Measurements from ENCODE around the gene FLT1. TPM values are rescaled to one million over a fixed set of nuclear protein-coding genes. Genes with fewer than 3 reads are reported as not detected.

Gene FLT1
- polyA plus RNA-seq, 2 donors = 1.2 to 2.1 TPM

GRCh38 chr13:28455580-28456194 is 39.2 kb downstream of the FLT1 start:
- H3K4me3 ChIP-seq (ENCODE audit: low read depth in 1 of 2, low read length in 2 of 2) = no peak overlapping the region
- 55 to 63% methylated on average over 3 of the region's 3 CpGs for WGBS, 2 donors
- no peaks in the 10 kb centered on the region for H3K4me1 ChIP-seq (ENCODE audit: control insufficient read depth in 2 of 2, insufficient read depth in 2 of 2, low read length in 1 of 2)
- H3K27ac ChIP-seq (ENCODE audit: low read depth in 2 of 2, low read length in 1 of 2) = no peak overlapping the region
- H3K36me3 ChIP-seq (ENCODE audit: control insufficient read depth in 2 of 2, insufficient read depth in 2 of 2, low read length in 1 of 2) = no peaks in the 10 kb centered on the region
- no peaks in the 10 kb centered on the region for H3K9me3 ChIP-seq (ENCODE audit: control insufficient read depth in 2 of 2, insufficient read depth in 1 of 2, low read depth in 1 of 2, low read length in 1 of 2)
- H3K27me3 ChIP-seq (ENCODE audit: control insufficient read depth in 1 of 2, insufficient read depth in 2 of 2, low read length in 2 of 2) = peaks cover 0 to 4% of the 10 kb centered on the region in 2 donors

DNA sequence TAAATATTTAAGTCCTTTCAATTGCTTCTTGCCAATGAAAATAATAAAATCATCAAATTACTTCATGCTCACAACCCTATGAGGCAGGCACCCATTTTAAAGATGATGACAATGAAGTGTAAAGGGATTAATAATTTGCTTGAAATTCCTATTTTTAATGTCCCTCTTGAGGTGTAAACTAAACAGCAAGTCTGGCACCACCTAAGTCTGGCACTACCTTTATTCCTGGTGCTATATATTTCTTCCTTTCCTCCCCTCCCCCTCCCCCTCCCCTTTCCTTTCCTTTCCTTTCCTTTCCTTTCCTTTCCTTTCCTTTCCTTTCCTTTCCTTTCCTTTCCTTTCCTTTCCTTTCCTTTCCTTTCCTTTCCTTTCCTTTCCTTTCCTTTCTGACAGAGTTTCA is 42.2 kb downstream of the FLT1 start:
- H3K36me3 ChIP-seq (ENCODE audit: control insufficient read depth in 2 of 2, insufficient read depth in 2 of 2, low read length in 1 of 2) = no peaks in the 10 kb centered on the region

GRCh38 chr13:28451482-28452217 is 43.3 kb downstream of the FLT1 start:
- Histone ChIP-seq H3K27me3 (ENCODE audit: control insufficient read depth in 1 of 2, insufficient read depth in 2 of 2, low read length in 2 of 2) (peaks cover 0 to 4% of the 10 kb centered on the region in 2 donors), H3K9me3 (ENCODE audit: control insufficient read depth in 2 of 2, insufficient read depth in 1 of 2, low read depth in 1 of 2, low read length in 1 of 2) (peaks cover 0 to 2% of the 10 kb centered on the region in 2 donors), H3K27ac (ENCODE audit: low read depth in 2 of 2, low read length in 1 of 2) (no peak overlapping the region), H3K4me3 (ENCODE audit: low read depth in 1 of 2, low read length in 2 of 2) (no peak overlapping the region), H3K4me1 (ENCODE audit: control insufficient read depth in 2 of 2, insufficient read depth in 2 of 2, low read length in 1 of 2) (no peaks in the 10 kb centered on the region), H3K36me3 (ENCODE audit: control insufficient read depth in 2 of 2, insufficient read depth in 2 of 2, low read length in 1 of 2) (no peaks in the 10 kb centered on the region)
- 44 to 53% methylated on average over 21 of the region's 21 CpGs for WGBS, 2 donors

More for the DNA sequence above, 42.2 kb downstream of the FLT1 start:
- H3K4me3 ChIP-seq (ENCODE audit: low read depth in 1 of 2, low read length in 2 of 2) = no peak overlapping the region
- no peaks in the 10 kb centered on the region for H3K4me1 ChIP-seq (ENCODE audit: control insufficient read depth in 2 of 2, insufficient read depth in 2 of 2, low read length in 1 of 2)
- H3K9me3 ChIP-seq (ENCODE audit: control insufficient read depth in 2 of 2, insufficient read depth in 1 of 2, low read depth in 1 of 2, low read length in 1 of 2) = no peaks in the 10 kb centered on the region
- no peak overlapping the region for H3K27ac ChIP-seq (ENCODE audit: low read depth in 2 of 2, low read length in 1 of 2)
- H3K27me3 ChIP-seq (ENCODE audit: control insufficient read depth in 1 of 2, insufficient read depth in 2 of 2, low read length in 2 of 2) = peaks cover 0 to 4% of the 10 kb centered on the region in 2 donors

DNA sequence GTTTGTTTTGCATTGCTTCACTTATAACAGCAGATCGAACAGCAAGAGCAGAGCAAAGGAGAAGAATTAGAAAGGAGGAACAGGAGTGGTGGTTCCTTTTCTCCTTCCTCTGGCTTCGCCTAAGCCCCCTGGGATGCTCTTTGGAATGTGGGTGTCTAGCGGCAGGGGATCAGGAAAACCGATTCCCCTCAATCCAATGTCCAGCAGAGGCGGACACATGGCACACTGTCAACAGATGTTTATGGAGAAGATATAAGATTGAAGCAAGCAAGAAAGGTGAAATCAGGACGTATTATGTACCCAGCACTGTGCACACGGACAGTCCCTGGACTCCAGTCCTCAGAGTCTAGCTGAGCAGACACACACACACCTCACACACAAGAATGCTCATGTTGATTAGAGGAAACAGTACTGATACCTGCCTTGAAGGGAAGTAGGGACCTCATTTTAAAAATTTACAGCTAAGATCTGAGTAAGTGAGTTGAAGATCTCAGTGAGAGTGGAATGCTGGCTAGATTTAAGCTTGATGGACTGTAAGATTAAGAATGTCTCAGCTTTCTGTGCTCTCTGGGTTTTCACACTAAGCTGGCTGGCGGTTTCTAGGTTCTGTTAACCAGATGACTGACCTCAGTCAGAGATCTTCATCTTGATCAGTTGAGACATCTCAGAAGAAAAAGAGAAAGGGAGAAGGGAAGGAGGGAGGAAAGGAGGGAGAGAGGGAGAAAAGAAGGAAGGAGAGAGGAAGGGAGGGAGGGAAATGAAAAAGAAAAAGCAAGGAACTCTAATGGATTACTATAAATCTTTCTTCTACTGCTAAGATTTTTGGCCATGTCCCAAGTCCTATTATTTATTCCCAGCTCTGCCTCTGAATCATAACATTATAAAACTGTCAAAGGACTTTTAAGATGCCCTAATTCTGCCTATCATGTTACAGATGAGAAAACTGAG is 44.8 kb downstream of the FLT1 start:
- no peak overlapping the region for H3K27ac ChIP-seq (ENCODE audit: low read depth in 2 of 2, low read length in 1 of 2)
- 60% methylated on average over 8 of the region's 8 CpGs for WGBS, 2 donors
- H3K4me1 ChIP-seq (ENCODE audit: control insufficient read depth in 2 of 2, insufficient read depth in 2 of 2, low read length in 1 of 2) = no peaks in the 10 kb centered on the region
- peaks cover 0 to 4% of the 10 kb centered on the region in 2 donors for H3K27me3 ChIP-seq (ENCODE audit: control insufficient read depth in 1 of 2, insufficient read depth in 2 of 2, low read length in 2 of 2)
- no peak overlapping the region for H3K4me3 ChIP-seq (ENCODE audit: low read depth in 1 of 2, low read length in 2 of 2)
- no peaks in the 10 kb centered on the region for H3K36me3 ChIP-seq (ENCODE audit: control insufficient read depth in 2 of 2, insufficient read depth in 2 of 2, low read length in 1 of 2)
- H3K9me3 ChIP-seq (ENCODE audit: control insufficient read depth in 2 of 2, insufficient read depth in 1 of 2, low read depth in 1 of 2, low read length in 1 of 2) = peaks cover 0 to 2% of the 10 kb centered on the region in 2 donors

GRCh38 chr13:28448651-28449358 is 46.1 kb downstream of the FLT1 start:
- H3K9me3 ChIP-seq (ENCODE audit: control insufficient read depth in 2 of 2, insufficient read depth in 1 of 2, low read depth in 1 of 2, low read length in 1 of 2) = peaks cover 0 to 2% of the 10 kb centered on the region in 2 donors
- H3K4me1 ChIP-seq (ENCODE audit: control insufficient read depth in 2 of 2, insufficient read depth in 2 of 2, low read length in 1 of 2) = no peaks in the 10 kb centered on the region
- H3K27me3 ChIP-seq (ENCODE audit: control insufficient read depth in 1 of 2, insufficient read depth in 2 of 2, low read length in 2 of 2) = peaks cover 0 to 4% of the 10 kb centered on the region in 2 donors
- H3K4me3 ChIP-seq (ENCODE audit: low read depth in 1 of 2, low read length in 2 of 2) = no peak overlapping the region
- WGBS, 2 donors = 94 to 96% methylated on average over 4 of the region's 4 CpGs
- no peaks in the 10 kb centered on the region for H3K36me3 ChIP-seq (ENCODE audit: control insufficient read depth in 2 of 2, insufficient read depth in 2 of 2, low read length in 1 of 2)
- no peak overlapping the region for H3K27ac ChIP-seq (ENCODE audit: low read depth in 2 of 2, low read length in 1 of 2)

DNA sequence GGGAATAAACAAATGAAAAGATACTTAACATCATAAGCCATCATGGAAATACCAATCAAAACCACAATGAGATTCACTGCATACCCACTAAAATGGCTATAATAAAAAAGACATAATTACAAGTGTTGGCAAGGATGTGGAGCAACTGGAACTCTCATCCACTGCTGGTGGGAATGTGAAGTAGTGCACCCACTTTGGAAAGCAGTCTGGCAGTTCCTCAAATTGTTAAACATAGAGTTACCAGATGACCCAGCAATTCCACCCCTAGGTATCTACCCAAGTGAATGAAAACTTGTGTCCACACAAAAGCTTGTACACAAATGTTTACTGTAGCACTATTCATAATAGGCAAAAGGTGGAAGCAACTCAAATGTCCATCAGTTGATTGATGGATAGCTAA is 46.9 kb downstream of the FLT1 start:
- Histone ChIP-seq H3K36me3 (ENCODE audit: control insufficient read depth in 2 of 2, insufficient read depth in 2 of 2, low read length in 1 of 2) (no peaks in the 10 kb centered on the region), H3K27ac (ENCODE audit: low read depth in 2 of 2, low read length in 1 of 2) (no peak overlapping the region), H3K27me3 (ENCODE audit: control insufficient read depth in 1 of 2, insufficient read depth in 2 of 2, low read length in 2 of 2) (peaks cover 0 to 4% of the 10 kb centered on the region in 2 donors), H3K4me1 (ENCODE audit: control insufficient read depth in 2 of 2, insufficient read depth in 2 of 2, low read length in 1 of 2) (no peaks in the 10 kb centered on the region), H3K4me3 (ENCODE audit: low read depth in 1 of 2, low read length in 2 of 2) (no peak overlapping the region), H3K9me3 (ENCODE audit: control insufficient read depth in 2 of 2, insufficient read depth in 1 of 2, low read depth in 1 of 2, low read length in 1 of 2) (peaks cover 0 to 2% of the 10 kb centered on the region in 2 donors)

DNA sequence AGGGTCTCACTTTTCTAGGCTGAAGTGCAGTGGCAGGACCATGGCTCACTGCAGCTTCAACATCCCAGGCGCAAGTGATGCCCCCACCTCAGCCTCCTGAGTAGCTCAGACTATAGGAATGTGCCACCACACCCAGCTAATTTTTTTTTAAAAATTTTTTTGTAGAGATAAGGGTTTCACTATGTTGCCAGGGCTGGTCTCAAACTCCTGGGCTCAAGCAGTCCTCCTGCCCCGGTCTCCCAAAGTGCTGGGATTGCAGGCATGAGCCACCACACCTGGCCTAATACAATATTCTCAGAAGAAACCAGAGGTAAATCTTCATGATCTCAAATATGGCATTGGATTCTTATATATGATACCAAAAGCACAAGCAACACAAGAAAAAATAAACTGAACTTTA is 47.7 kb downstream of the FLT1 start:
- no peaks in the 10 kb centered on the region for H3K36me3 ChIP-seq (ENCODE audit: control insufficient read depth in 2 of 2, insufficient read depth in 2 of 2, low read length in 1 of 2)
- peaks cover 0 to 2% of the 10 kb centered on the region in 2 donors for H3K9me3 ChIP-seq (ENCODE audit: control insufficient read depth in 2 of 2, insufficient read depth in 1 of 2, low read depth in 1 of 2, low read length in 1 of 2)
- 87 to 95% methylated on average over 2 of the region's 2 CpGs for WGBS, 2 donors
- no peak overlapping the region for H3K4me3 ChIP-seq (ENCODE audit: low read depth in 1 of 2, low read length in 2 of 2)
- no peak overlapping the region for H3K27ac ChIP-seq (ENCODE audit: low read depth in 2 of 2, low read length in 1 of 2)
- H3K27me3 ChIP-seq (ENCODE audit: control insufficient read depth in 1 of 2, insufficient read depth in 2 of 2, low read length in 2 of 2) = peaks cover 0 to 4% of the 10 kb centered on the region in 2 donors
- no peaks in the 10 kb centered on the region for H3K4me1 ChIP-seq (ENCODE audit: control insufficient read depth in 2 of 2, insufficient read depth in 2 of 2, low read length in 1 of 2)

GRCh38 chr13:28442839-28443238 is 52.1 kb downstream of the FLT1 start:
- Histone ChIP-seq H3K27me3 (ENCODE audit: control insufficient read depth in 1 of 2, insufficient read depth in 2 of 2, low read length in 2 of 2) (no peaks in the 10 kb centered on the region), H3K9me3 (ENCODE audit: control insufficient read depth in 2 of 2, insufficient read depth in 1 of 2, low read depth in 1 of 2, low read length in 1 of 2) (peaks cover 2 to 4% of the 10 kb centered on the region in 2 donors), H3K27ac (ENCODE audit: low read depth in 2 of 2, low read length in 1 of 2) (no peak overlapping the region), H3K4me1 (ENCODE audit: control insufficient read depth in 2 of 2, insufficient read depth in 2 of 2, low read length in 1 of 2) (no peaks in the 10 kb centered on the region), H3K36me3 (ENCODE audit: control insufficient read depth in 2 of 2, insufficient read depth in 2 of 2, low read length in 1 of 2) (no peaks in the 10 kb centered on the region), H3K4me3 (ENCODE audit: low read depth in 1 of 2, low read length in 2 of 2) (no peak overlapping the region)
- WGBS, 2 donors = 67 to 72% methylated on average over 3 of the region's 3 CpGs

DNA sequence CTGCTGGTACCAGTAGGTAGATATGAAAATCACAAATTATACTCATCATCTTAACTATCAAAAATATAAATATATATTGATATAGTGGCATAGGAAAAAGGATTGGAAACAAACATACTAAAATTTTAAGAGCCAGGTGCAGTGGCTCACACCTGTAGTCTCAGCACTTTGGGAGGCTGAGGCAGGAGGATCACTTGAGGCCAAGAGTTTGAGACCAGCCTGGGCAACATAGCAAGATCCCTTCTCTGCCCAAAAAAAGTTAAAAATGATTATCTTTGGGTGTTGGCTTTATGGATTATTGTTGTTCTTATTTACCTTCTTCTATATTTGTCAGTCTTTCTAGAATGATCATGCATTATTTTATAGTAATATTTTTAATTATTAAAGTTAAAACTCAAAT is 53.4 kb downstream of the FLT1 start:
- Histone ChIP-seq H3K36me3 (ENCODE audit: control insufficient read depth in 2 of 2, insufficient read depth in 2 of 2, low read length in 1 of 2) (no peaks in the 10 kb centered on the region), H3K27me3 (ENCODE audit: control insufficient read depth in 1 of 2, insufficient read depth in 2 of 2, low read length in 2 of 2) (no peaks in the 10 kb centered on the region), H3K9me3 (ENCODE audit: control insufficient read depth in 2 of 2, insufficient read depth in 1 of 2, low read depth in 1 of 2, low read length in 1 of 2) (peaks cover 0 to 4% of the 10 kb centered on the region in 2 donors), H3K4me1 (ENCODE audit: control insufficient read depth in 2 of 2, insufficient read depth in 2 of 2, low read length in 1 of 2) (no peaks in the 10 kb centered on the region), H3K27ac (ENCODE audit: low read depth in 2 of 2, low read length in 1 of 2) (no peak overlapping the region), H3K4me3 (ENCODE audit: low read depth in 1 of 2, low read length in 2 of 2) (no peak overlapping the region)
